NCI-H146 treated with DMSO at 0.1 percent for 48 hours (cell line): ENCODE data around the gene SLIT3.
"Not testable (repeated sequence)": the region's sequence is repeated elsewhere in the genome, so short reads cannot be mapped to it uniquely, and the experiment has no call there.

Experiments
- DNase-seq: peaks from one replicate; lab custom pipeline; 2025; ENCODE audit not compliant: unreplicated experiment; lab: John Stamatoyannopoulos, UW

The SLIT3 gene

DNA sequence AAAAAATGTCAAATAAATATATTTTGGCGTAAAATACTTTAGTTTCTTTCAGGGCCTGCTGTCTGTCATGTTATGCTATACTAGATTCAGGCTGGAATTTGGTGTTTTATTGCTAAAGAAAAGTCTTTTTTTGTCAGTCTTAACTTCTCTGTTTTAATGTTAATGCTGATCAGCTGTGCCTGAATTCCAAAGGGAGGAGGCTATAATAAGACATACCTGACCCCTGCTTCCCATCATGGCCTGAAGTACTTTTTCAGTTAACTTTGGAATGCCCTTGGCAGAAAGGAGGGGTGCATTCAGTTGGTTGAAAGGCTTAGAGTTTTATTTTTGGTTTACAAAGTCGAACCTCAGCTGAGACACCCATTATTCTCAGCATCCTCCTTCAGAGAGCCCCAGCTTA is 663.7 kb downstream of the SLIT3 start:
- DNase-seq: no peak

DNA sequence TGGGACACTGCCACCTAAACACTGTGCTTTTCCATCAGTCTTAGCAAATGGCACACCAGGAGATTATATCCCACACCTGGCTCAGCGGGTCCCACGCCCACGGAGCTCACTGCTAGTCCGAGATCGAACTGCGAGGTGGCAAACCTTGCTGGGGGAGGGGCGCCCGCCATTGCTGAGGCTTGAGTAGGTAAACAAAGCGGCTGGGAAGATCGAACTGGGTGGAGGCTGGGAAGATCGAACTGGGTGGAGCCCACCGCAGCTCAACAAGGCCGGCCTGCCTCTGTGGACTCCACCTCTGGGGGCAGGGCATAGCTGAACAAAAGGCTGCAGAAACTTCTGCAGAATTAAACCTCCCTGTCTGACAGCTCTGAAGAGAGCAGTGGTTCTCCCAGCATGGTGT is 670.0 kb downstream of the SLIT3 start:
- DNase-seq: not testable (repeated sequence)

DNA sequence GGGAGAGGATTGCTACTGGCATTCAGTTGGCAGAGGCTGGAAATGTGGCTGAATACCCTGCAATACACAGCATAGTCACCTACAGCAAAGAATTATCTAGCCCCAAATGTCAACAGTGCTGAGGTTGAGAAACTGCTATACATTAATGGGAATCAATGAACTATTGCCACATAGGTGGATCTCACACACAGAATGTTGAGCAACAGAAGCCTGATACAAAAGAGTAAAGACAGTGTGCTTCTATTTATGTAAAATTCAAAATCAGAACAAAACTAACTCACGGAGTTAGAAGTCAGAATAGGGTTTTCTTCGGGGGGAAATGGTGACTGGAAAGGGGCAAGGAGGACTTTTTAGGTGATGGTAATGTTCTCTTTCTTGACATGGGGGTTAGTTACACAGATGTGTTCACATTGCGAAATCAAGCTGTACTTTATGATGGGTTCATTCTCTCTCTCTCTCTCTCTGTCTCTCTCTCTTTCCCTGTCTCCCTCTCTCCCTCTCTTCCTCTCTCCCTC is 676.0 kb downstream of the SLIT3 start:
- no peak for DNase-seq

- DNase-seq: no peak
Observed at GRCh38 chr5:168620807-168621206, 680.1 kb downstream of the SLIT3 start.

DNA sequence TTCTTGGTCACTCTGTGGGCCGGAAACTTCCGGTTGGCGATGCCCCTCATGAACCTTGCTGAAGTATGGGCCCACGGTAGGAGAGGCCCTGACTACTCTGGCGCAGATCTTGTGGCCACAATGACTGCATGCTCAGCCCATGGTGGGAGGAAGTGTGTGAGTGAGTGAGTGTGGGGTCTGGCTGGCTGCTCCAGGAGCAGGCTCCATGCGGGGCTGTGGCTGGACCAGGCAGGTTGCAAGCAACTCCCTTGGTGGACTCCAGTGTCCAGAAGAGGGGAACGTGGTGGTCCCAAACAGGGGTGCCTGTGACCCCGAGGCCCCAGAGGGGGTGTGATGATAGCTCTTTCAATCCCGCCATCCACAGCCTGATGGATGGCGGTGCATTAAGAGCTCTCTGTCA is 686.3 kb downstream of the SLIT3 start:
- DNase-seq: no peak

GRCh38 chr5:168613996-168614395 is 686.9 kb downstream of the SLIT3 start:
- no peak for DNase-seq

DNA sequence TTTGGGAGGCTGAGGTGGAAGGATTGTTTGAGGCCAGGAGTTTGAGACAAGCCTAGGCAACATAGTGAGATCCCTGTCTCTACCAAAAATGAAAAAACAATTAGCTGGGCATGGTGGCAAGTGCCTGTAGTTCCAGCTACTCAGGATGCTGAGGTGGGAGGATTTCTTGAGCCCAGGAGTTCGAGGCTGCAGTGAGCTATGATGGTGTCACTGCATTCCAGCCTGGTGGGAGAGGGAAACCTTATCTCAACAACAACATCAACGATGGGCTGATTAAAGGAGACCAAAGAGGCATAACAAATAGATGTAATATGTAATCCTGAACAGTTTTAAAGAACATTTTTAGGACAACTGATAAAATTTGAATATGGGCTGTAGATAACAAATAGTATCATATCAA is 687.5 kb downstream of the SLIT3 start:
- no peak for DNase-seq

- no peak for DNase-seq
Observed at GRCh38 chr5:168612996-168613395, 687.9 kb downstream of the SLIT3 start.

DNA sequence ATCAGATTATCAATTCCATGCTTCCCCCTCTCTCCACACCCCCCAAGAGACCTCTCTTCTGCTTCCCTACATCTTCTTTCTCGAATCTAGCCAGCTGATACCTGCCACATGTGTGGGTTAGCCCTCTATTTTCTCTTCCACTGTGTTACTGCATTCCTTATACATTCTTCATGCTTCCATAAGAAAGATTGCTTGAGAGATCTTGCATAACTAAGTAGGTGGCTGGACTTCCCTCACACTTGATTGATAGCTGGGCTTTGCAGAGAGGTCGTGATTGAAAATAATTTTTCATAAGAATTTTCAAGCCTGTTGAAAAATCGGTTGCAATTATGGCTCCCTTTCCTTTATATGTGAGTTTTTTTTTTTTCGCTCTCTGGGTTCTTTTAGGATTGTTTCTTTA is 688.8 kb downstream of the SLIT3 start:
- DNase-seq: no peak
